Forelimb muscle (tissue), 1 donor: ENCODE measurements around the gene TMEM236. TPM values are rescaled to one million over a fixed set of nuclear protein-coding genes. Genes with fewer than 3 reads are reported as not detected.

ENCODE experiments used
- DNase-seq: peaks from one replicate; pipeline ENCODE4 v3.0.0-alpha.2; 2013; ENCODE audit warnings: low read depth
- polyA plus RNA-seq: library from polyadenylated mRNA; unstranded; fragments of 120-200 nt; gene quantifications from one replicate; pipeline ENCODE4 v1.2.1, GENCODE V29; 2013; ENCODE audit not compliant: insufficient read length

The TMEM236 gene
- polyA plus RNA-seq, 1 donor = 0.46 TPM

DNA sequence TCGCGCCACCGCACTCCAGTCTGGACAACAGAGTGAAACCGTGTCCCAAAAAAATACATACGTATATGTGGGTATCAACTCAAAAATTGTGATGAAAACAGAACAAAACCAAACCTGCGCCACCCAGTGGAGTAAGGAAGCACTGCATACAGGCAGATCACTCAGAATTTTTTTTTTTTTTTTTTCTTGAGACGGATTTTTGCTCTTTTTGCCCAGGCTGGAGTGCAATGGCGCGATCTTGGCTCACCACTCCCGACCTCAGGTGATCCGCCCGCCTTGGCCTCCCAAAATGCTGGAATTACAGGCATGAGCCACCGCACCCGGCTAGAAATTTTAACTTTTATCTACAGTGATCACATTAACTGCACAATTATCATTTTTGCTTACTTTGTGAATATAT is 9.1 kb upstream of the TMEM236 start:
- no peak for DNase-seq

- DNase-seq = no peak
These were observed 8.6 kb upstream of the TMEM236 start for GRCh38 chr10:17743437-17743836.

DNA sequence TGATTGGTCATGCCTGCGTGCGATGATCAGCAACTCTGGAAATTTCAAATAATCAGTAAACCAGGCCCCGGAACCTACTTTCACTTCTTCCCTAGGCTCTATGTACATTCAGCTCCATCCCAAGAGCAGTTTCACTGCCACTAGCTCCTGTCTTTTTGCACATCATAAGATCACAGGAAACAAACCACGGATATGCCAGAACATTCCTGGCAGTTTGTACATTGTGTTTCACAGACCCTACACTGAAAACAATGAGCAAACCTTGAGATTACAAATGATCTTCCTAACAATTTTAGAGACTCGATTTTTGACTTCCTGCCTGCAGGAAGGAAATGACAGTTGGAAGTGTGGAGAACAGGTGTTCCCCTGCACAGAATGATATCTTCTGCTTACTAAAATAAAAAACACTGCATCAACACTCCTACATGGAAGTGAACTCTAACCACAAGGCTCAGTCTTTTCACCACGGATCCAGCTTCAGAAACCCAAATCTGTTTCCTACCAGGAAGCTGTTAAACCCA is 7.6 kb upstream of the TMEM236 start:
- no peak for DNase-seq

DNA sequence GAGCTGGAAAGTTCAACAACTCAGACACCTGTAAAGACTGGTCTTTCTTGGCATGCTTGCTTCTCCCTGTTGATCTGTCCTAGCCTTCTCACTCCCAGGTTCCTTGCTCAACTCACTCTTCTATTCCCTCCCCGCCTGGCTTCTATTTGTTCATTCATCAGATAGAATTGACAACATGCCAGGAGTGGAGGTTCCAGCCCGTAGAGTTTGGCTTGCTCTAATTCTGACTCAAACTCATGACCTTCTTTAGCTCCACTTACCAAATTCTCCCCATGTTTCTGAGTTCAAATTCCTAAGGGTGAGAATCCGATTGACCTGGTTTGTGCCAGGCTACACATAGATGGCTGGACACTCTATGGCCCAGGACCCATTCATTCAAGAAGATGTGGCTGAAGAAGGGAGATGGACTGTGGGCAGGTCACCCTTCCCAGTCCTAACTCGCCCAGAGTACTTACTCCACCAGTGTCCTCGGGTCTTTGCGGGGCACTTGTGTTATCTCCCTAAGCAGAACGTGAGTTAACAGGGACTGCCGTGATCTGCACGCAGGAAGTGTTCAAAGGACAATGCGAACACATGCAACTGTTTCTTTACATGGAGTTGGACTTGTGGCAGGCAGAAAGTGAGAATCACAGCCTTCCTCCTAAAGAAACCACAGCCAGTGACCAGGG is 4.0 kb upstream of the TMEM236 start:
- no peak for DNase-seq

DNA sequence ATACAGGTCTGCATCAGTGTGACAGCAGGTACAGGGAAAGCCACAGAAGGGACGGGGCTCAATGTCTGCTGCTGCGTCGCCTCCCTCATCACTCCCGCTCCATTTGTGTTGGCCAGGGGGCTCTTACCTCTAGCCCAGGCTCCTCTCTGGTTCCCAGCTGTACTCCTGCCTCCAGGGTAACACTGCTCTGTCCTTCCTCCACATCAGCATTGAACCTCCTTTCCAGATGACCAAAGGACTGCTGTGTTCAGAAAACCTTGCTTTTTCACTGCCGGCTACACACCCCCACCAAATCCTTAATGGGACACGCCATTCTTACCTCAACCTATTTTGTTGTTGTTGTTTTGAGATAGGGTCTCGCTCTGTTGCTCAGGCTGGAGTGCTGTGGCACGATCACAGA is 2.1 kb upstream of the TMEM236 start:
- DNase-seq = no peak

DNA sequence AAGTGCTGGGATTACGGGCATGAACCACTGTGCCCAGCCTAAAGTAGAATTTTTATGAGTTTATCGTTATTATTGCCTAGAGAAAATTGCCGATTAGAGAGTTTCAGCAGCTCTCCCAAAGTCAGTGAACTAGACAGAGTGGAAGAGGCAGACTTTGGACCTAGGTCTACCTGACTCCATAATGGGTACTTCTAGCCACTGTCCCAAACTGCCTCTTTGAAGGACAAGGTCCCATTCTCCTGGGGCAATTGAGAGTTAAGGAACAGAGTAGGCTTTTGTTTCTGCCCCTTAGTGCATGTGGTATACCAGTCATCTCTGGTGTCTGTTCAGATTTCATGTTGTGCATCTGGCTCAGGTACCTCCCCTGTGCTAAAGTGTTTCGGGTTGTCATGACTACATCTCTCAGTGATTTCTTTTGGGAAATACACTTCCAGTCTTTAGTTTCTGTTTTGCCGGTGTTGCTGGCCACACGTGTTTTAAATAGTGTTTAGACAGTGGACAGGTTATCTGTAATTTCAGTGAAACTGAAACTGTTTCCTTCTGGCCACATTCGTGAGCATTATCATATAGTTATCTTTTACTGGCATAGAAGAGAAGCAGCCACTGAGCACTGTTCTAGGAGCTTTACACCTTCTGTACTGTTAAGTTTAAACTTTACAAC is 4.7 kb downstream of the TMEM236 start:
- DNase-seq = no peak

- no peak for DNase-seq
These were observed 6.2 kb downstream of the TMEM236 start for GRCh38 chr10:17758200-17758599.

- no peak for DNase-seq
These were observed 6.9 kb downstream of the TMEM236 start for GRCh38 chr10:17758896-17759295.

- no peak for DNase-seq
These were observed 12.1 kb downstream of the TMEM236 start for GRCh38 chr10:17764142-17764541.

DNA sequence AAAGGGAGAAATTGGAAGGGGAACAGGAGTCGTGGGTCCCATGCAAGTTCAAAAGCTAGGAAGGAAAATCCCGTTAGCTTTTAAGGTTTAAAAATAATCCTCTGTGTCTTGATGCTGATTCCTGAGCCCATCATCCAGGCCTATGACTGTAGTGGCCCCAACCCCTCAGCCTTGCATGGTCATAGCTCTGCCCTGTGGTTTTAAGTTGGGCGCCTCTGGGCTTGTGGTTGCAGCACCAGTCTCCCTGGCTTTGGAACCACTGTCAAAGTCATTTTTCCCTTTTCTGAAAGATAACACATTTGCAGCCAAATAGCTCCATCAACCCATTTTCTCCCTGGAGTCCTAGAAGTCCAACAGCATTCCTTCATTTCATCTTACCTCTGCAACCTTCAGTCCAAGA is 13.6 kb downstream of the TMEM236 start:
- no peak for DNase-seq

- no peak for DNase-seq
These were observed 14.7 kb downstream of the TMEM236 start for GRCh38 chr10:17766731-17767130.

DNA sequence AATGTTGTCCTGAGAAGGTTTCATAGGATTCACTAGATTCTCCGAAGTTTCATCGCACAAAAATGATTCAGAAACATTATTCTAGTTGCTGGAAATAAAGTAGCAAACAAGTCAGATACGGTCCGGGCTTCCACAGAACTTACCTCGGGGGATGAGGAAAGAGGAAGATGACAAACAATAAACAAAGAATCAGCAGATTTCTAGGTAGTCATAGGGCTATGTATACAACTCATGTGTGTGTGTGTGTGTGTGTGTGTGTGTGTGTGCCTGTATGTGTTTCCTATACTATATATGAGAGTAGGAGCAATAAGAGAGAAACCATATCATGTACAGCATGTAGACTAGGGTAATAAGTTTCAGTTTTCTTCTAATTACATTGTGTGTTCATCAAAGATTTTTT is 16.5 kb downstream of the TMEM236 start:
- DNase-seq = no peak

- no peak for DNase-seq
These were observed 17.0 kb downstream of the TMEM236 start for GRCh38 chr10:17768957-17769356.

DNA sequence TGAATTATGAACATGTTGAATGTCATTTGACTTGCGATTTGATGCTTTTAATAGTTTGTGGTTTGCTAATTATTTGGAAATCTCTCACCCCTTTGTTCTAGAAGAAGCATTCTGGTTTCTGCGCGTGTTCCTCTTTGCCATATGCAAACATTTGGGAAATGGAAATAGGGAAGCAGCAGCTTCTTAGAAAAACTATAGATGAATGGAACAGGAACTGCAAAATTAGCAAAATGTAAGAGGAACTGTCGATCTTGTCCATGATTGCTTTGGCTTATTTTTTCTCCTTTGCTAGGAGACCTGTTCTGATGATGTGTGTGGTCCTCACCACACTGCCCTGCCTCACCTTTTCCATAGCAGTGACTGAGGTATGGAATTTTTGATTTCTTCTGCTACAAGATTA is 19.0 kb downstream of the TMEM236 start:
- no peak for DNase-seq

- no peak for DNase-seq
These were observed 27.8 kb downstream of the TMEM236 start for GRCh38 chr10:17779784-17780183.

DNA sequence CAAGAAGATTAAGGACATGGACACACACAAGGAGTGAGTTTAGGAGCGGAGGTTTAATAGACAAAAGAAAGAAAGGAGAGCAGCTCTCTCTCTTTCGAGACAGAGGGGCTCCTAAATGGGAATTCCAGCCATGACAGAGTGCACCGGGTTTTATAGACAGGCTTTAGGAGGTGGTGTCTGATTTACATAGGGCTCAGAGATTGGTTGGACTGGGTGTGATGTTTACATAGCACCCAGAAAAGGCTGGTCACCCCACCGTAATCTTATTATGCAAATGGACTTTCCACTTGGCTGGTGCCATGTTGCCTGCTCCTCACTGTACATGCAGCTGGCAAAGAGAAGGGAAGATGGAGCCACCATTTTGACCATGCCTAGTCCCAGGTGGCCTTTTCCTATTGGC is 28.7 kb downstream of the TMEM236 start:
- no peak for DNase-seq

DNA sequence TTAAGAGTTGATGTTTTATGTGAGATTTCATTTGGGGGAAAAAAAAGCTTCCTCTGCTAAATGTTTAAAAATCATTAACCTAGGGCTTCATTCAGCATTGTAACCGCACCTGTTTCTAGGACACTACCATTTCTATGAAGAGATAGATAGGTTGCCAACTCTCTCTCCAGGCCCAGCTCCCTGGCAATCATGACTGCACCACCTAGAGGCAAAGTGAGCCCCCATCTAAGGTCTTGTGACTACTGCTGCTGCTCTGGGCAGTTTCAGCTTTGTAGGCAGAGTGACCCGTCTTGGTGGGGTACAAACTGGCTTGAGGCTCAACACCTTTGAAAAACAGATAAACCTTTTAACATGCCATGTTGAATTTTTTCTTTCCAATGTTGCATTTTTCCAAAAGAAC is 29.9 kb downstream of the TMEM236 start:
- DNase-seq = no peak

DNA sequence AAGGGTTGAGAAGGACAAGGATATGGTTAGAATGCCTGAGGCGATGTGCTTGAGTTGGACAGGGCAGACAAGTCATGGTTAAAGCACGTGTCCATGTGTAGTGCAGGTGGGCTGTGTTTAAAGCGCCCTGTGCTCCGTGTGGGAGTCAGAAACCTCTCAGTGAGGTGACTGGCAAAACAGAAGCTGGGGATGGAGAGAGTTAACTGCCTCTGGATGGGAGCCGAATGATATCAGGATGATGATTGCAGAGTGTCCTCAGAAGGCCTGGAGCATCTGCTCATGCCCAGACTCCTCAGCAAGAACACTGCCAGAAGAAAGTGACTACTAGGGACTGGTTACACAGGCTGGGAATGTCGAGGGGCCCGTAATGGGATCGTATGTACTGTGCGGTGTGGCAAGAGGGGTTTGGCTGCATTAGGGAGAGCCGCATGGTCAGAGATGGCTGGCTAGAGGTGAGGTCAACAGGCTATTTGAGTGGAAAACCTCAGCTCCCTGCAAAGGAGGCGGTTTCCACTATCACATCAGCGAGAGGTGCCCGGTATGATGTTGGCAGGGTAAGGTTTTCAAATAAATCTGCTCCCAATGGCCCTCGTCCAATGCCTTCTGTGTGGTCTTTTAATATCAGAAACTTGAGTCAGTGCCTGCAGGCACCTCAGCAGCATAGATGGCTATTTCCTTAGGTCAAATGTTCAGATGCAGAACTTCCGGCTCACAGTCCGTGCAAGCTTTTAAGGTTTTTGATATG is 31.1 kb downstream of the TMEM236 start:
- no peak for DNase-seq

GRCh38 chr10:17783751-17784150 is 31.8 kb downstream of the TMEM236 start:
- no peak for DNase-seq

- DNase-seq = no peak
These were observed 32.7 kb downstream of the TMEM236 start for GRCh38 chr10:17784688-17785087.

- no peak for DNase-seq
These were observed 33.4 kb downstream of the TMEM236 start for GRCh38 chr10:17785276-17785930.
